OCI-LY7 (cell line): ENCODE results near the gene HDGF.
A peak's percentile ranks its signal among the peaks of the same experiment; 100 is the strongest.

ENCODE experiments used
- EZH2phosphoT487 ChIP-seq: fragments of 200-600 bp; sonication (generic); IDR thresholded peaks from 2 replicates; pipeline ENCODE4 v1.6.1; 2018; ENCODE audit warnings: low read depth, borderline replicate concordance, mild to moderate bottlenecking, mixed run types, antibody characterized with exemption, low read length, moderate library complexity, mixed read lengths
- TF ChIP-seq, protein P1 (sequence below): fragments of 200-600 bp; sonication (generic); conservative IDR thresholded peaks from 2 replicates; pipeline ENCODE4 v1.5.1; 2014; ENCODE audit warnings: mild to moderate bottlenecking, antibody characterized with exemption, low read length, moderate library complexity, mixed read lengths

DNA sequence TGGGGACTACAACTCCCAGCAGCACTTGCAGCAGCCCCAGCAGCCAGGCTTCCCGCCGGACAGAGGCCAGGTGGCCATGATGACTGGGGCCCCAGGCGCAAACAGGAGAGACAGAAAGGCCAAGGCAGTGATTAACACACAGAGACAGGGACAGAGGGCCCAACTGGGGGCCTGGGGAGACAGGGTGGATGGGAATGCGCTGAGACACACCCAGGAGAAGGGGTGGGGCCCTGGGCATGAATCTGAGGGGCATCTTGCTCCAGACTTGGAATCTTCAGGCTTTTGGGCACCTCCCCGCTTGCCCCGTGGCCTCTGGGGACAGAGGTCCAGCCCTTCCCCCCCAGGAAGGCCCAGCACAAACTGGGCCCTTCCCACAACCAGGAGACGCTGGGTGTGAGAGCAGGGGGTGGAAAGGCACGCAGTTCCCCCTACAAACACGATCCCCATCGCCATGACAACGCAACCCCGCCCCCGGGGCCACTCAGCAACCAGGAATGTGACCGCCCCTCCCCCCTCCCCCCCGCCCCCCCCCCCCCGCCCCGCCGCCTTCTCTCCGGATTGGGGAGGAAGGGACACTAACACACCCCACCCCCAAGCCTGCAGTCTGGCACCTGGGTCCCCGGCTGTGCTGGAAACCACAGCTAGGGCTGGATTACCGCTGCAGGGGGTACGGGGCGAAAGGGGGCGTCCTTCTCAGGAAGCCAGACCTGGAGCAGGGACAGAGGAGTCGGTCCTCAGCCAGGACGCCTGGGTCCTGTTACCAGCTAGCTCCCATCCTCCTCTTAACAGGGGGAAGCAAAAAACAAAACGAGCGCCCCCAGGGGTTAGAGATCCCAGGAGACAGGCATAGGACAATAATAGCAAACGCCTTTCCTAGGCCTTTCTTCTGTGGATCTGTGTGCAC lies 4.5 kb downstream of the HDGF start:
- TF ChIP-seq, protein P1, sequence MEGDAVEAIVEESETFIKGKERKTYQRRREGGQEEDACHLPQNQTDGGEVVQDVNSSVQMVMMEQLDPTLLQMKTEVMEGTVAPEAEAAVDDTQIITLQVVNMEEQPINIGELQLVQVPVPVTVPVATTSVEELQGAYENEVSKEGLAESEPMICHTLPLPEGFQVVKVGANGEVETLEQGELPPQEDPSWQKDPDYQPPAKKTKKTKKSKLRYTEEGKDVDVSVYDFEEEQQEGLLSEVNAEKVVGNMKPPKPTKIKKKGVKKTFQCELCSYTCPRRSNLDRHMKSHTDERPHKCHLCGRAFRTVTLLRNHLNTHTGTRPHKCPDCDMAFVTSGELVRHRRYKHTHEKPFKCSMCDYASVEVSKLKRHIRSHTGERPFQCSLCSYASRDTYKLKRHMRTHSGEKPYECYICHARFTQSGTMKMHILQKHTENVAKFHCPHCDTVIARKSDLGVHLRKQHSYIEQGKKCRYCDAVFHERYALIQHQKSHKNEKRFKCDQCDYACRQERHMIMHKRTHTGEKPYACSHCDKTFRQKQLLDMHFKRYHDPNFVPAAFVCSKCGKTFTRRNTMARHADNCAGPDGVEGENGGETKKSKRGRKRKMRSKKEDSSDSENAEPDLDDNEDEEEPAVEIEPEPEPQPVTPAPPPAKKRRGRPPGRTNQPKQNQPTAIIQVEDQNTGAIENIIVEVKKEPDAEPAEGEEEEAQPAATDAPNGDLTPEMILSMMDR, result peak; percentile 71
- TF ChIP-seq EZH2phosphoT487, result no peak
